ENCODE measurements around the gene SLC35A3.

GRCh38 chr1:100036718-100037655 lies 67.2 kb downstream of the SLC35A3 start:
- TF ChIP-seq, protein P1, sequence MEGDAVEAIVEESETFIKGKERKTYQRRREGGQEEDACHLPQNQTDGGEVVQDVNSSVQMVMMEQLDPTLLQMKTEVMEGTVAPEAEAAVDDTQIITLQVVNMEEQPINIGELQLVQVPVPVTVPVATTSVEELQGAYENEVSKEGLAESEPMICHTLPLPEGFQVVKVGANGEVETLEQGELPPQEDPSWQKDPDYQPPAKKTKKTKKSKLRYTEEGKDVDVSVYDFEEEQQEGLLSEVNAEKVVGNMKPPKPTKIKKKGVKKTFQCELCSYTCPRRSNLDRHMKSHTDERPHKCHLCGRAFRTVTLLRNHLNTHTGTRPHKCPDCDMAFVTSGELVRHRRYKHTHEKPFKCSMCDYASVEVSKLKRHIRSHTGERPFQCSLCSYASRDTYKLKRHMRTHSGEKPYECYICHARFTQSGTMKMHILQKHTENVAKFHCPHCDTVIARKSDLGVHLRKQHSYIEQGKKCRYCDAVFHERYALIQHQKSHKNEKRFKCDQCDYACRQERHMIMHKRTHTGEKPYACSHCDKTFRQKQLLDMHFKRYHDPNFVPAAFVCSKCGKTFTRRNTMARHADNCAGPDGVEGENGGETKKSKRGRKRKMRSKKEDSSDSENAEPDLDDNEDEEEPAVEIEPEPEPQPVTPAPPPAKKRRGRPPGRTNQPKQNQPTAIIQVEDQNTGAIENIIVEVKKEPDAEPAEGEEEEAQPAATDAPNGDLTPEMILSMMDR (tag by site-specific recombination; IDR thresholded peaks at IDR 0.05) = no peak
- TF ChIP-seq ZNF10 (tag by site-specific recombination; IDR thresholded peaks at IDR 0.05) = no peak
- TF ChIP-seq YY1 (tag by site-specific recombination; IDR thresholded peaks at IDR 0.05) = 0 out of 2 replicates have a peak, but pooled peaks have one; percentile 18
- TF ChIP-seq, protein P2, sequence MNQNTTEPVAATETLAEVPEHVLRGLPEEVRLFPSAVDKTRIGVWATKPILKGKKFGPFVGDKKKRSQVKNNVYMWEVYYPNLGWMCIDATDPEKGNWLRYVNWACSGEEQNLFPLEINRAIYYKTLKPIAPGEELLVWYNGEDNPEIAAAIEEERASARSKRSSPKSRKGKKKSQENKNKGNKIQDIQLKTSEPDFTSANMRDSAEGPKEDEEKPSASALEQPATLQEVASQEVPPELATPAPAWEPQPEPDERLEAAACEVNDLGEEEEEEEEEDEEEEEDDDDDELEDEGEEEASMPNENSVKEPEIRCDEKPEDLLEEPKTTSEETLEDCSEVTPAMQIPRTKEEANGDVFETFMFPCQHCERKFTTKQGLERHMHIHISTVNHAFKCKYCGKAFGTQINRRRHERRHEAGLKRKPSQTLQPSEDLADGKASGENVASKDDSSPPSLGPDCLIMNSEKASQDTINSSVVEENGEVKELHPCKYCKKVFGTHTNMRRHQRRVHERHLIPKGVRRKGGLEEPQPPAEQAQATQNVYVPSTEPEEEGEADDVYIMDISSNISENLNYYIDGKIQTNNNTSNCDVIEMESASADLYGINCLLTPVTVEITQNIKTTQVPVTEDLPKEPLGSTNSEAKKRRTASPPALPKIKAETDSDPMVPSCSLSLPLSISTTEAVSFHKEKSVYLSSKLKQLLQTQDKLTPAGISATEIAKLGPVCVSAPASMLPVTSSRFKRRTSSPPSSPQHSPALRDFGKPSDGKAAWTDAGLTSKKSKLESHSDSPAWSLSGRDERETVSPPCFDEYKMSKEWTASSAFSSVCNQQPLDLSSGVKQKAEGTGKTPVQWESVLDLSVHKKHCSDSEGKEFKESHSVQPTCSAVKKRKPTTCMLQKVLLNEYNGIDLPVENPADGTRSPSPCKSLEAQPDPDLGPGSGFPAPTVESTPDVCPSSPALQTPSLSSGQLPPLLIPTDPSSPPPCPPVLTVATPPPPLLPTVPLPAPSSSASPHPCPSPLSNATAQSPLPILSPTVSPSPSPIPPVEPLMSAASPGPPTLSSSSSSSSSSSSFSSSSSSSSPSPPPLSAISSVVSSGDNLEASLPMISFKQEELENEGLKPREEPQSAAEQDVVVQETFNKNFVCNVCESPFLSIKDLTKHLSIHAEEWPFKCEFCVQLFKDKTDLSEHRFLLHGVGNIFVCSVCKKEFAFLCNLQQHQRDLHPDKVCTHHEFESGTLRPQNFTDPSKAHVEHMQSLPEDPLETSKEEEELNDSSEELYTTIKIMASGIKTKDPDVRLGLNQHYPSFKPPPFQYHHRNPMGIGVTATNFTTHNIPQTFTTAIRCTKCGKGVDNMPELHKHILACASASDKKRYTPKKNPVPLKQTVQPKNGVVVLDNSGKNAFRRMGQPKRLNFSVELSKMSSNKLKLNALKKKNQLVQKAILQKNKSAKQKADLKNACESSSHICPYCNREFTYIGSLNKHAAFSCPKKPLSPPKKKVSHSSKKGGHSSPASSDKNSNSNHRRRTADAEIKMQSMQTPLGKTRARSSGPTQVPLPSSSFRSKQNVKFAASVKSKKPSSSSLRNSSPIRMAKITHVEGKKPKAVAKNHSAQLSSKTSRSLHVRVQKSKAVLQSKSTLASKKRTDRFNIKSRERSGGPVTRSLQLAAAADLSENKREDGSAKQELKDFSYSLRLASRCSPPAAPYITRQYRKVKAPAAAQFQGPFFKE (tag by site-specific recombination; IDR thresholded peaks at IDR 0.05; ENCODE audit: borderline replicate concordance) = no peak
- no peak for TF ChIP-seq GLI2 (tag by site-specific recombination; IDR thresholded peaks at IDR 0.05; ENCODE audit: borderline replicate concordance, low read depth)
- TF ChIP-seq HOXA7 (CRISPR knock-in tag; IDR thresholded peaks at IDR 0.05; ENCODE audit: borderline replicate concordance) = no peak
- TF ChIP-seq, protein P3, sequence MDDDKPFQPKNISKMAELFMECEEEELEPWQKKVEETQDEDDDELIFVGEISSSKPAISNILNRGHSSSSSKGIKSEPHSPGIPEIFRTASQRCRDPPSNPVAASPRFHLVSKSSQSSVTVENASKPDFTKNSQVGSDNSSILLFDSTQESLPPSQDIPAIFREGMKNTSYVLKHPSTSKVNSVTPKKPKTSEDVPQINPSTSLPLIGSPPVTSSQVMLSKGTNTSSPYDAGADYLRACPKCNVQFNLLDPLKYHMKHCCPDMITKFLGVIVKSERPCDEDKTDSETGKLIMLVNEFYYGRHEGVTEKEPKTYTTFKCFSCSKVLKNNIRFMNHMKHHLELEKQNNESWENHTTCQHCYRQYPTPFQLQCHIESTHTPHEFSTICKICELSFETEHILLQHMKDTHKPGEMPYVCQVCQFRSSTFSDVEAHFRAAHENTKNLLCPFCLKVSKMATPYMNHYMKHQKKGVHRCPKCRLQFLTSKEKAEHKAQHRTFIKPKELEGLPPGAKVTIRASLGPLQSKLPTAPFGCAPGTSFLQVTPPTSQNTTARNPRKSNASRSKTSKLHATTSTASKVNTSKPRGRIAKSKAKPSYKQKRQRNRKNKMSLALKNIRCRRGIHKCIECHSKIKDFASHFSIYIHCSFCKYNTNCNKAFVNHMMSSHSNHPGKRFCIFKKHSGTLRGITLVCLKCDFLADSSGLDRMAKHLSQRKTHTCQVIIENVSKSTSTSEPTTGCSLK (tag by site-specific recombination; IDR thresholded peaks at IDR 0.05) = no peak
- TF ChIP-seq, protein P4, sequence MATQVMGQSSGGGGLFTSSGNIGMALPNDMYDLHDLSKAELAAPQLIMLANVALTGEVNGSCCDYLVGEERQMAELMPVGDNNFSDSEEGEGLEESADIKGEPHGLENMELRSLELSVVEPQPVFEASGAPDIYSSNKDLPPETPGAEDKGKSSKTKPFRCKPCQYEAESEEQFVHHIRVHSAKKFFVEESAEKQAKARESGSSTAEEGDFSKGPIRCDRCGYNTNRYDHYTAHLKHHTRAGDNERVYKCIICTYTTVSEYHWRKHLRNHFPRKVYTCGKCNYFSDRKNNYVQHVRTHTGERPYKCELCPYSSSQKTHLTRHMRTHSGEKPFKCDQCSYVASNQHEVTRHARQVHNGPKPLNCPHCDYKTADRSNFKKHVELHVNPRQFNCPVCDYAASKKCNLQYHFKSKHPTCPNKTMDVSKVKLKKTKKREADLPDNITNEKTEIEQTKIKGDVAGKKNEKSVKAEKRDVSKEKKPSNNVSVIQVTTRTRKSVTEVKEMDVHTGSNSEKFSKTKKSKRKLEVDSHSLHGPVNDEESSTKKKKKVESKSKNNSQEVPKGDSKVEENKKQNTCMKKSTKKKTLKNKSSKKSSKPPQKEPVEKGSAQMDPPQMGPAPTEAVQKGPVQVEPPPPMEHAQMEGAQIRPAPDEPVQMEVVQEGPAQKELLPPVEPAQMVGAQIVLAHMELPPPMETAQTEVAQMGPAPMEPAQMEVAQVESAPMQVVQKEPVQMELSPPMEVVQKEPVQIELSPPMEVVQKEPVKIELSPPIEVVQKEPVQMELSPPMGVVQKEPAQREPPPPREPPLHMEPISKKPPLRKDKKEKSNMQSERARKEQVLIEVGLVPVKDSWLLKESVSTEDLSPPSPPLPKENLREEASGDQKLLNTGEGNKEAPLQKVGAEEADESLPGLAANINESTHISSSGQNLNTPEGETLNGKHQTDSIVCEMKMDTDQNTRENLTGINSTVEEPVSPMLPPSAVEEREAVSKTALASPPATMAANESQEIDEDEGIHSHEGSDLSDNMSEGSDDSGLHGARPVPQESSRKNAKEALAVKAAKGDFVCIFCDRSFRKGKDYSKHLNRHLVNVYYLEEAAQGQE (tag by site-specific recombination; IDR thresholded peaks at IDR 0.05) = no peak
- TF ChIP-seq ZBTB26 (tag by site-specific recombination; optimal IDR thresholded peaks at IDR 0.05) = no peak
- no peak for TF ChIP-seq ZNF621 (tag by site-specific recombination; IDR thresholded peaks at IDR 0.05)
- TF ChIP-seq KLF1 (tag by site-specific recombination; IDR thresholded peaks at IDR 0.05) = no peak
